ENCODE results near the gene CARNS1. TPM values are rescaled to one million over a fixed set of nuclear protein-coding genes. Genes with fewer than 3 reads are reported as not detected.

Gene CARNS1
- total RNA-seq, 1 experiment from 2014 or later: 1.3 TPM

DNA sequence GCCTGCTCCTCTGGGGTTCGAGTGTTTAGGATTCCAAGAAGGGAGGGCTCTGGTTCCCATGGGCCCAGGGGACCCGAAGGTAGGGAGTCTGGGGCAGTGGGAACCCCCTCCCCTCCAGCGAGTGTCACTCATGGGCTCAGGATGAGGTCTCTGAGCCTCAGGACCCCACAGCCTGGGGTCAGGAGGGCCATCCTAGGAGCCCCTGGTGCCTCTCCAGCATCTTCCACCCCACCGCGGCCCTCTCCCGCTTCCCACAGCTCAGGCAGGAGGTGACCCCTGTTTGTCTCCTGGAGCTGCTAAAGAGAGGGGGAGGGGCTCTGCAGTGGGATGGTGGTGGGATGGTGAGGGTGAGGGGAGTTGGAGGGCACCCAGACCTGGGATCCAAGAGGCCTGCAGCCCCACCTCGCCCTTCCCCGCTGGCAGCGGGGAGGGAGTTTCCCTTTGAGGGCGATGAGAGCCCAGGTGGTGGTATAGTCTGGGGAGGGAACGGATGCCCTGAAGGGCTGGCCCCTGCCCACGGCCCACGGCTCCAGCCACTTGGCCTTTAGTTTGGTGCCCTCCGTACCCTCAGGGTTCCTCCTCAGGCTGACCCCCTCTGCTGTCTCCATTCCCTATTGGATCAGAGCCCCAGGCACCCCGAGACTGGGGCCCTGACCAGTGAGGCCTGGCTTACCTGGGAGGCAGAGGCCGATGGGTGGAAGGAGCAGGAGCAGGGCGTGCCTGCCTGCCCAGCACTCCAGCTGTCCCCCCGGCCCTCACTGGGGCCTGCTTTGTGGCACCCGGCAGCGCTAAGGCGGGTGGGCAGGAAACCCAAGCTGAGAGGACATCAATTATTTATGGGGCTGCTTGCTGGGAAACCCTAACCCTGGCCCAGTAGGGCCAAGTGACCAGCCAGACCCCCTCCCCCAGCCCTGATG lies 38.6 kb downstream of the CARNS1 start:
- no peak for ATAC-seq
- ChIA-PET CTCF (interaction anchor here (0.5 kb wide), 1 partner anchor 1068 kb away, joined by 3 read pairs; no protein-coding TSS in a partner anchor), POLR2A (no interaction called here)
- no peak for DNase-seq (ENCODE audit: low spot score)
- no peaks in the 10 kb centered on the region for H3K36me3 Mint-ChIP-seq
- no peaks in the 10 kb centered on the region for H3K9me3 Mint-ChIP-seq
- peaks cover under 1% of the 10 kb centered on the region for H3K27me3 Mint-ChIP-seq (ENCODE audit: low read depth)
- no peak overlapping the region for H3K27ac Mint-ChIP-seq
- TF ChIP-seq ATF2 (CRISPR knock-in tag; IDR thresholded peaks at IDR 0.05; ENCODE audit: borderline replicate concordance, low read depth): no peak
- no peak for TF ChIP-seq E2F1 (CRISPR knock-in tag; IDR thresholded peaks at IDR 0.05)
- TF ChIP-seq CREM (CRISPR knock-in tag; IDR thresholded peaks at IDR 0.05): no peak
- no peak for TF ChIP-seq ZNF219 (CRISPR knock-in tag; IDR thresholded peaks at IDR 0.05; ENCODE audit: borderline replicate concordance)
- no peak for TF ChIP-seq ETV6 (CRISPR knock-in tag; IDR thresholded peaks at IDR 0.05)
- TF ChIP-seq, protein P1, sequence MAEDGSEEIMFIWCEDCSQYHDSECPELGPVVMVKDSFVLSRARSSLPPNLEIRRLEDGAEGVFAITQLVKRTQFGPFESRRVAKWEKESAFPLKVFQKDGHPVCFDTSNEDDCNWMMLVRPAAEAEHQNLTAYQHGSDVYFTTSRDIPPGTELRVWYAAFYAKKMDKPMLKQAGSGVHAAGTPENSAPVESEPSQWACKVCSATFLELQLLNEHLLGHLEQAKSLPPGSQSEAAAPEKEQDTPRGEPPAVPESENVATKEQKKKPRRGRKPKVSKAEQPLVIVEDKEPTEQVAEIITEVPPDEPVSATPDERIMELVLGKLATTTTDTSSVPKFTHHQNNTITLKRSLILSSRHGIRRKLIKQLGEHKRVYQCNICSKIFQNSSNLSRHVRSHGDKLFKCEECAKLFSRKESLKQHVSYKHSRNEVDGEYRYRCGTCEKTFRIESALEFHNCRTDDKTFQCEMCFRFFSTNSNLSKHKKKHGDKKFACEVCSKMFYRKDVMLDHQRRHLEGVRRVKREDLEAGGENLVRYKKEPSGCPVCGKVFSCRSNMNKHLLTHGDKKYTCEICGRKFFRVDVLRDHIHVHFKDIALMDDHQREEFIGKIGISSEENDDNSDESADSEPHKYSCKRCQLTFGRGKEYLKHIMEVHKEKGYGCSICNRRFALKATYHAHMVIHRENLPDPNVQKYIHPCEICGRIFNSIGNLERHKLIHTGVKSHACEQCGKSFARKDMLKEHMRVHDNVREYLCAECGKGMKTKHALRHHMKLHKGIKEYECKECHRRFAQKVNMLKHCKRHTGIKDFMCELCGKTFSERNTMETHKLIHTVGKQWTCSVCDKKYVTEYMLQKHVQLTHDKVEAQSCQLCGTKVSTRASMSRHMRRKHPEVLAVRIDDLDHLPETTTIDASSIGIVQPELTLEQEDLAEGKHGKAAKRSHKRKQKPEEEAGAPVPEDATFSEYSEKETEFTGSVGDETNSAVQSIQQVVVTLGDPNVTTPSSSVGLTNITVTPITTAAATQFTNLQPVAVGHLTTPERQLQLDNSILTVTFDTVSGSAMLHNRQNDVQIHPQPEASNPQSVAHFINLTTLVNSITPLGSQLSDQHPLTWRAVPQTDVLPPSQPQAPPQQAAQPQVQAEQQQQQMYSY (CRISPR knock-in tag; IDR thresholded peaks at IDR 0.05): no peak
- TF ChIP-seq, protein P2, sequence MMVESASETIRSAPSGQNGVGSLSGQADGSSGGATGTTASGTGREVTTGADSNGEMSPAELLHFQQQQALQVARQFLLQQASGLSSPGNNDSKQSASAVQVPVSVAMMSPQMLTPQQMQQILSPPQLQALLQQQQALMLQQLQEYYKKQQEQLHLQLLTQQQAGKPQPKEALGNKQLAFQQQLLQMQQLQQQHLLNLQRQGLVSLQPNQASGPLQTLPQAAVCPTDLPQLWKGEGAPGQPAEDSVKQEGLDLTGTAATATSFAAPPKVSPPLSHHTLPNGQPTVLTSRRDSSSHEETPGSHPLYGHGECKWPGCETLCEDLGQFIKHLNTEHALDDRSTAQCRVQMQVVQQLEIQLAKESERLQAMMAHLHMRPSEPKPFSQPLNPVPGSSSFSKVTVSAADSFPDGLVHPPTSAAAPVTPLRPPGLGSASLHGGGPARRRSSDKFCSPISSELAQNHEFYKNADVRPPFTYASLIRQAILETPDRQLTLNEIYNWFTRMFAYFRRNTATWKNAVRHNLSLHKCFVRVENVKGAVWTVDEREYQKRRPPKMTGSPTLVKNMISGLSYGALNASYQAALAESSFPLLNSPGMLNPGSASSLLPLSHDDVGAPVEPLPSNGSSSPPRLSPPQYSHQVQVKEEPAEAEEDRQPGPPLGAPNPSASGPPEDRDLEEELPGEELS (CRISPR knock-in tag; IDR thresholded peaks at IDR 0.05): no peak
- no peak for TF ChIP-seq EMX1 (CRISPR knock-in tag; IDR thresholded peaks at IDR 0.05)
- TF ChIP-seq MXD4 (CRISPR knock-in tag; IDR thresholded peaks at IDR 0.05; ENCODE audit: borderline replicate concordance): no peak
- no peak for TF ChIP-seq RELA (CRISPR knock-in tag; IDR thresholded peaks at IDR 0.05; ENCODE audit: borderline replicate concordance)
- TF ChIP-seq ZNF232 (CRISPR knock-in tag; IDR thresholded peaks at IDR 0.05): no peak
- no peak for TF ChIP-seq MLX (CRISPR knock-in tag; IDR thresholded peaks at IDR 0.05)
- no peak for TF ChIP-seq ZBTB21 (CRISPR knock-in tag; IDR thresholded peaks at IDR 0.05; ENCODE audit: borderline replicate concordance)
- TF ChIP-seq TEAD1 (CRISPR knock-in tag; IDR thresholded peaks at IDR 0.05): no peak
- no peak for TF ChIP-seq AFF4 (CRISPR knock-in tag; IDR thresholded peaks at IDR 0.05; ENCODE audit: borderline replicate concordance)
- H3K4me3 Mint-ChIP-seq: no peak overlapping the region
- no peaks in the 10 kb centered on the region for H3K4me1 Mint-ChIP-seq

Measured in WTC11 (cell line).